ENCODE data around the gene HS1BP3.

The HS1BP3 gene

GRCh38 chr2:20618886-20619521 lies 31.9 kb downstream of the HS1BP3 start:
- Histone ChIP-seq H3K27ac (ENCODE audit: low read depth, low read length) (no peak overlapping the region), H3K36me3 (ENCODE audit: control insufficient read depth, insufficient read depth, low read length) (peaks cover 3% of the 10 kb centered on the region), H3K27me3 (ENCODE audit: control insufficient read depth, insufficient read depth, low read length) (no peaks in the 10 kb centered on the region), H3K4me1 (ENCODE audit: control insufficient read depth, insufficient read depth, low read length) (peaks cover 21% of the 10 kb centered on the region; the same call in 1 of the 2 replicates), H3K9ac (ENCODE audit: low read depth, low read length) (no peak overlapping the region), H3K4me3 (ENCODE audit: low read depth, low read length) (no peak overlapping the region), H3K9me3 (ENCODE audit: control insufficient read depth, insufficient read depth, low read length) (no peaks in the 10 kb centered on the region)

- H3K9ac ChIP-seq (ENCODE audit: low read depth, low read length), result no peak overlapping the region
- H3K27me3 ChIP-seq (ENCODE audit: control insufficient read depth, insufficient read depth, low read length), result no peaks in the 10 kb centered on the region
- peaks cover 3% of the 10 kb centered on the region; the same call in 1 of the 2 replicates for H3K36me3 ChIP-seq (ENCODE audit: control insufficient read depth, insufficient read depth, low read length)
- peaks cover 24% of the 10 kb centered on the region; the same call in 1 of the 2 replicates for H3K4me1 ChIP-seq (ENCODE audit: control insufficient read depth, insufficient read depth, low read length)
- no peaks in the 10 kb centered on the region for H3K9me3 ChIP-seq (ENCODE audit: control insufficient read depth, insufficient read depth, low read length)
- no peak overlapping the region for H3K27ac ChIP-seq (ENCODE audit: low read depth, low read length)
- H3K4me3 ChIP-seq (ENCODE audit: low read depth, low read length), result no peak overlapping the region
Observed at GRCh38 chr2:20618468-20618885, 32.4 kb downstream of the HS1BP3 start.

- Histone ChIP-seq H3K9me3 (ENCODE audit: control insufficient read depth, insufficient read depth, low read length) (no peaks in the 10 kb centered on the region), H3K36me3 (ENCODE audit: control insufficient read depth, insufficient read depth, low read length) (peaks cover 3% of the 10 kb centered on the region; the same call in 1 of the 2 replicates), H3K4me3 (ENCODE audit: low read depth, low read length) (no peak overlapping the region), H3K9ac (ENCODE audit: low read depth, low read length) (no peak overlapping the region), H3K27me3 (ENCODE audit: control insufficient read depth, insufficient read depth, low read length) (no peaks in the 10 kb centered on the region), H3K27ac (ENCODE audit: low read depth, low read length) (no peak overlapping the region), H3K4me1 (ENCODE audit: control insufficient read depth, insufficient read depth, low read length) (peaks cover 24% of the 10 kb centered on the region; the same call in 1 of the 2 replicates)
Observed at GRCh38 chr2:20617892-20618467, 32.9 kb downstream of the HS1BP3 start.

- Histone ChIP-seq H3K36me3 (ENCODE audit: control insufficient read depth, insufficient read depth, low read length) (peaks cover 3% of the 10 kb centered on the region; the same call in 1 of the 2 replicates), H3K27ac (ENCODE audit: low read depth, low read length) (no peak overlapping the region), H3K27me3 (ENCODE audit: control insufficient read depth, insufficient read depth, low read length) (no peaks in the 10 kb centered on the region), H3K9ac (ENCODE audit: low read depth, low read length) (no peak overlapping the region), H3K4me1 (ENCODE audit: control insufficient read depth, insufficient read depth, low read length) (peaks cover 24% of the 10 kb centered on the region; the same call in 1 of the 2 replicates), H3K9me3 (ENCODE audit: control insufficient read depth, insufficient read depth, low read length) (no peaks in the 10 kb centered on the region), H3K4me3 (ENCODE audit: low read depth, low read length) (no peak overlapping the region)
Observed at GRCh38 chr2:20617081-20617575, 33.8 kb downstream of the HS1BP3 start.

GRCh38 chr2:20616341-20616871 lies 34.5 kb downstream of the HS1BP3 start:
- H3K9ac ChIP-seq (ENCODE audit: low read depth, low read length), result no peak overlapping the region
- peaks cover 3% of the 10 kb centered on the region; the same call in 1 of the 2 replicates for H3K36me3 ChIP-seq (ENCODE audit: control insufficient read depth, insufficient read depth, low read length)

GRCh38 chr2:20615466-20616241 lies 35.2 kb downstream of the HS1BP3 start:
- Histone ChIP-seq H3K36me3 (ENCODE audit: control insufficient read depth, insufficient read depth, low read length) (peaks cover 3% of the 10 kb centered on the region; the same call in 1 of the 2 replicates), H3K4me1 (ENCODE audit: control insufficient read depth, insufficient read depth, low read length) (peaks cover 24% of the 10 kb centered on the region; the same call in 1 of the 2 replicates), H3K4me3 (ENCODE audit: low read depth, low read length) (no peak overlapping the region), H3K27me3 (ENCODE audit: control insufficient read depth, insufficient read depth, low read length) (no peaks in the 10 kb centered on the region), H3K27ac (ENCODE audit: low read depth, low read length) (no peak overlapping the region), H3K9me3 (ENCODE audit: control insufficient read depth, insufficient read depth, low read length) (no peaks in the 10 kb centered on the region), H3K9ac (ENCODE audit: low read depth, low read length) (no peak overlapping the region)

More at GRCh38 chr2:20616341-20616871, 34.5 kb downstream of the HS1BP3 start:
- H3K9me3 ChIP-seq (ENCODE audit: control insufficient read depth, insufficient read depth, low read length), result no peaks in the 10 kb centered on the region
- no peak overlapping the region for H3K27ac ChIP-seq (ENCODE audit: low read depth, low read length)
- H3K4me1 ChIP-seq (ENCODE audit: control insufficient read depth, insufficient read depth, low read length), result peaks cover 24% of the 10 kb centered on the region; the same call in 1 of the 2 replicates
- H3K27me3 ChIP-seq (ENCODE audit: control insufficient read depth, insufficient read depth, low read length), result no peaks in the 10 kb centered on the region
- no peak overlapping the region for H3K4me3 ChIP-seq (ENCODE audit: low read depth, low read length)

GRCh38 chr2:20615068-20615465 lies 35.8 kb downstream of the HS1BP3 start:
- Histone ChIP-seq H3K36me3 (ENCODE audit: control insufficient read depth, insufficient read depth, low read length) (peaks cover 2% of the 10 kb centered on the region; the same call in 1 of the 2 replicates), H3K27ac (ENCODE audit: low read depth, low read length) (peak overlapping the region; percentile 67), H3K9ac (ENCODE audit: low read depth, low read length) (no peak overlapping the region), H3K27me3 (ENCODE audit: control insufficient read depth, insufficient read depth, low read length) (no peaks in the 10 kb centered on the region), H3K4me3 (ENCODE audit: low read depth, low read length) (no peak overlapping the region), H3K4me1 (ENCODE audit: control insufficient read depth, insufficient read depth, low read length) (peaks cover 24% of the 10 kb centered on the region; the same call in 1 of the 2 replicates), H3K9me3 (ENCODE audit: control insufficient read depth, insufficient read depth, low read length) (no peaks in the 10 kb centered on the region)

- Histone ChIP-seq H3K36me3 (ENCODE audit: control insufficient read depth, insufficient read depth, low read length) (no peaks in the 10 kb centered on the region), H3K9ac (ENCODE audit: low read depth, low read length) (no peak overlapping the region), H3K27ac (ENCODE audit: low read depth, low read length) (peak overlapping the region; percentile 67), H3K4me1 (ENCODE audit: control insufficient read depth, insufficient read depth, low read length) (peaks cover 24% of the 10 kb centered on the region; the same call in 1 of the 2 replicates), H3K27me3 (ENCODE audit: control insufficient read depth, insufficient read depth, low read length) (no peaks in the 10 kb centered on the region), H3K4me3 (ENCODE audit: low read depth, low read length) (no peak overlapping the region), H3K9me3 (ENCODE audit: control insufficient read depth, insufficient read depth, low read length) (no peaks in the 10 kb centered on the region)
Observed at GRCh38 chr2:20614201-20615067, 36.5 kb downstream of the HS1BP3 start.

- peaks cover 24% of the 10 kb centered on the region; the same call in 1 of the 2 replicates for H3K4me1 ChIP-seq (ENCODE audit: control insufficient read depth, insufficient read depth, low read length)
- no peak overlapping the region for H3K9ac ChIP-seq (ENCODE audit: low read depth, low read length)
Observed at GRCh38 chr2:20612925-20613916, 37.7 kb downstream of the HS1BP3 start.

More at GRCh38 chr2:20612925-20613916, 37.7 kb downstream of the HS1BP3 start:
- no peak overlapping the region for H3K4me3 ChIP-seq (ENCODE audit: low read depth, low read length)
- H3K36me3 ChIP-seq (ENCODE audit: control insufficient read depth, insufficient read depth, low read length), result no peaks in the 10 kb centered on the region
- H3K27ac ChIP-seq (ENCODE audit: low read depth, low read length), result no peak overlapping the region
- H3K9me3 ChIP-seq (ENCODE audit: control insufficient read depth, insufficient read depth, low read length), result no peaks in the 10 kb centered on the region
- no peaks in the 10 kb centered on the region for H3K27me3 ChIP-seq (ENCODE audit: control insufficient read depth, insufficient read depth, low read length)

All from HUES48 (cell line).